CD4-positive, alpha-beta T cell treated with Interleukin-21 for 1 hour (primary cell): ENCODE data around the gene GAPDH.
"Not testable (repeated sequence)": the region's sequence is repeated elsewhere in the genome, so short reads cannot be mapped to it uniquely, and the experiment has no call there.

ENCODE experiments used
- DNase-seq: peaks from one replicate; pipeline ENCODE4 v3.0.0-alpha.2; 2020

The GAPDH gene

GRCh38 chr12:6533923-6534694, at the start of gene GAPDH:
Gene GAPDH, plus strand, starts transcription at chr12:6534517. Its CDS starts 316 bp downstream, at chr12:6534833.
- DNase-seq: peak; percentile 88

- DNase-seq: no peak
These were observed 46.1 kb upstream of the GAPDH start for GRCh38 chr12:6488240-6488639.

- no peak for DNase-seq
These were observed 44.9 kb upstream of the GAPDH start for GRCh38 chr12:6489449-6489848.

- DNase-seq: not testable (repeated sequence)
These were observed 43.6 kb upstream of the GAPDH start for GRCh38 chr12:6490673-6491072.

- peak; percentile 96 for DNase-seq
These were observed 41.4 kb upstream of the GAPDH start, which contains the start of gene MRPL51 for GRCh38 chr12:6492838-6493496. Gene MRPL51, minus strand, starts transcription at chr12:6493262. Its CDS starts 126 bp downstream, at chr12:6493136.

- peak; percentile 96 for DNase-seq
These were observed 40.6 kb upstream of the GAPDH start, which contains the start of gene NCAPD2 for GRCh38 chr12:6493497-6494257. Gene NCAPD2, plus strand, starts transcription at chr12:6494102. Its CDS starts 997 bp downstream, at chr12:6495099.

GRCh38 chr12:6494258-6494743, 40.0 kb upstream of the GAPDH start:
- no peak for DNase-seq

GRCh38 chr12:6494968-6495367, 39.3 kb upstream of the GAPDH start:
- no peak for DNase-seq

GRCh38 chr12:6497291-6497690, 37.0 kb upstream of the GAPDH start:
- DNase-seq: not testable (repeated sequence)

- no peak for DNase-seq
These were observed 33.9 kb upstream of the GAPDH start for GRCh38 chr12:6500466-6500865.

- DNase-seq: no peak
These were observed 27.0 kb upstream of the GAPDH start for GRCh38 chr12:6507102-6507998.

GRCh38 chr12:6508087-6508486, 26.2 kb upstream of the GAPDH start:
- no peak for DNase-seq

- no peak for DNase-seq
These were observed 14.1 kb upstream of the GAPDH start for GRCh38 chr12:6520186-6520585.

GRCh38 chr12:6522193-6522592, 12.1 kb upstream of the GAPDH start:
- no peak for DNase-seq

- DNase-seq: no peak
These were observed 10.6 kb upstream of the GAPDH start for GRCh38 chr12:6523708-6524107.

GRCh38 chr12:6524648-6525047, 9.7 kb upstream of the GAPDH start:
- DNase-seq: no peak

GRCh38 chr12:6526201-6526600, 8.1 kb upstream of the GAPDH start:
- no peak for DNase-seq

GRCh38 chr12:6526766-6527525, 7.4 kb upstream of the GAPDH start:
- DNase-seq: no peak

- no peak for DNase-seq
These were observed 6.6 kb upstream of the GAPDH start for GRCh38 chr12:6527711-6528110.

GRCh38 chr12:6528539-6529235, 5.6 kb upstream of the GAPDH start:
- DNase-seq: no peak

- DNase-seq: no peak
These were observed 5.0 kb upstream of the GAPDH start for GRCh38 chr12:6529291-6529737.
